Colonic mucosa (tissue), 4 donors: ENCODE data around the gene RASGEF1C. TPM values are rescaled to one million over a fixed set of nuclear protein-coding genes. Genes with fewer than 3 reads are reported as not detected.

Experiments used
- DNase-seq: peaks from one replicate; pipeline ENCODE4 v3.0.0-alpha.2; 2020
- H3K27ac ChIP-seq: fragments of 200-600 bp; one replicate; pipeline ENCODE4 v1.8.0; 2021
- H3K27me3 ChIP-seq: fragments of 200-600 bp; one replicate; pipeline ENCODE4 v1.8.0; 2021
- H3K36me3 ChIP-seq: fragments of 200-600 bp; one replicate; pipeline ENCODE4 v1.8.0; 2021
- H3K4me1 ChIP-seq: fragments of 200-600 bp; one replicate; pipeline ENCODE4 v1.8.0; 2021; ENCODE audit warnings: mild to moderate bottlenecking
- H3K4me3 ChIP-seq: fragments of 200-600 bp; one replicate; pipeline ENCODE4 v1.8.0; 2021
- H3K9ac ChIP-seq, 2 donors: one replicate each; pipeline ENCODE4 v1.7.0; 2013; ENCODE audit warnings: control low read depth in 2 of 2, low read depth in 2 of 2, low read length in 2 of 2
- H3K9me3 ChIP-seq: fragments of 200-600 bp; one replicate; pipeline ENCODE4 v1.8.0; 2021
- intact Hi-C: fragments of 100-400 bp; cut with DNase I; formaldehyde crosslinking; loops from one replicate; pipeline ENCODE4 v1.14.1; 2022
- total RNA-seq, 2 donors: library from RNA; stranded (reverse); fragmentation: NEBNext Ultra II Directional in 1 of 2; extraction: Animal tissue kit (Norgen Biotek cat#: 25700) in 1 of 2; gene quantifications; one replicate each; pipeline ENCODE4 v1.2.1, GENCODE V29; 2021
- TF ChIP-seq, protein P1 (sequence below): fragments of 200-600 bp; IDR thresholded peaks from one replicate; pipeline ENCODE4 v1.8.0; 2022; ENCODE audit warnings: antibody characterized with exemption, mild to moderate bottlenecking
- donor health status: healthy.
- donor health status: DM: no; HTN: no; CAD: no.
- donor health status: DM: no; HTN: no; CAD: no.

RASGEF1C gene
- total RNA-seq, 2 donors from 2014 or later, result 0.85 TPM; not detected in 1

GRCh38 chr5:180079702-180080466, 129.1 kb downstream of the RASGEF1C start:
- Histone ChIP-seq H3K27me3 (no peaks in the 10 kb centered on the region), H3K36me3 (no peaks in the 10 kb centered on the region), H3K27ac (no peak overlapping the region), H3K9me3 (no peaks in the 10 kb centered on the region), H3K9ac (no peak overlapping the region), H3K4me3 (no peak overlapping the region), H3K4me1 (no peaks in the 10 kb centered on the region)
- DNase-seq, result no peak
- intact Hi-C loops, result no loop called here
- TF ChIP-seq, protein P1, sequence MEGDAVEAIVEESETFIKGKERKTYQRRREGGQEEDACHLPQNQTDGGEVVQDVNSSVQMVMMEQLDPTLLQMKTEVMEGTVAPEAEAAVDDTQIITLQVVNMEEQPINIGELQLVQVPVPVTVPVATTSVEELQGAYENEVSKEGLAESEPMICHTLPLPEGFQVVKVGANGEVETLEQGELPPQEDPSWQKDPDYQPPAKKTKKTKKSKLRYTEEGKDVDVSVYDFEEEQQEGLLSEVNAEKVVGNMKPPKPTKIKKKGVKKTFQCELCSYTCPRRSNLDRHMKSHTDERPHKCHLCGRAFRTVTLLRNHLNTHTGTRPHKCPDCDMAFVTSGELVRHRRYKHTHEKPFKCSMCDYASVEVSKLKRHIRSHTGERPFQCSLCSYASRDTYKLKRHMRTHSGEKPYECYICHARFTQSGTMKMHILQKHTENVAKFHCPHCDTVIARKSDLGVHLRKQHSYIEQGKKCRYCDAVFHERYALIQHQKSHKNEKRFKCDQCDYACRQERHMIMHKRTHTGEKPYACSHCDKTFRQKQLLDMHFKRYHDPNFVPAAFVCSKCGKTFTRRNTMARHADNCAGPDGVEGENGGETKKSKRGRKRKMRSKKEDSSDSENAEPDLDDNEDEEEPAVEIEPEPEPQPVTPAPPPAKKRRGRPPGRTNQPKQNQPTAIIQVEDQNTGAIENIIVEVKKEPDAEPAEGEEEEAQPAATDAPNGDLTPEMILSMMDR, result no peak

GRCh38 chr5:180078348-180078747, 130.7 kb downstream of the RASGEF1C start:
- Histone ChIP-seq H3K9ac (no peak overlapping the region), H3K9me3 (no peaks in the 10 kb centered on the region), H3K4me1 (no peaks in the 10 kb centered on the region), H3K27ac (no peak overlapping the region), H3K36me3 (no peaks in the 10 kb centered on the region), H3K27me3 (no peaks in the 10 kb centered on the region), H3K4me3 (no peak overlapping the region)
- no peak for DNase-seq
- intact Hi-C loops, result no loop called here
- TF ChIP-seq, protein P1, result no peak

GRCh38 chr5:180077594-180078284, 131.3 kb downstream of the RASGEF1C start:
- TF ChIP-seq, protein P1, result no peak
- no peaks in the 10 kb centered on the region for H3K36me3 ChIP-seq
- H3K27ac ChIP-seq, result no peak overlapping the region
- intact Hi-C loops, result no loop called here
- no peak overlapping the region for H3K9ac ChIP-seq
- DNase-seq, result no peak
- H3K4me1 ChIP-seq, result no peaks in the 10 kb centered on the region
- H3K9me3 ChIP-seq, result no peaks in the 10 kb centered on the region
- H3K27me3 ChIP-seq, result no peaks in the 10 kb centered on the region
- H3K4me3 ChIP-seq, result no peak overlapping the region

DNA sequence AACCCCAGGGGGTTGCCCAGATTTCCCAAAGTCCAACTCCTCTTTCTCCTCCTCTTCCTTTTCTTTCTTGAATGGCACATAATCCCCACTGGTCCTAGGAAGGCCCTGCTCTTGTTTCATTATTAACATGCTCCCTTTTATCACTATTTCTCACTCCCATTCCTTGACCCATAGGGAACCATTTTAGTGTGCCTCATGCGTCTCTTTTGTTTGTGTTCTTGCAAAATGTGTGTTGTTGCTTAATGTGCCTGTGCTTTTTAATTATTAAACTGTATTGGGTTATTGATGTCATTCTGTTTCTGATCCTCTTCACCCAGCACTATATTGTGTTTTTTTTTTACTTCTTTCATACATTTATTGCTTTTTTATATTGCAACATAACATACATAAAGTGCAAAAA, 133.3 kb downstream of the RASGEF1C start:
- DNase-seq, result no peak
- intact Hi-C loops, result no loop called here
- Histone ChIP-seq H3K4me1 (no peaks in the 10 kb centered on the region), H3K27me3 (no peaks in the 10 kb centered on the region), H3K9ac (no peak overlapping the region), H3K9me3 (no peaks in the 10 kb centered on the region), H3K36me3 (no peaks in the 10 kb centered on the region), H3K27ac (no peak overlapping the region), H3K4me3 (no peak overlapping the region)
- TF ChIP-seq, protein P1, result no peak

DNA sequence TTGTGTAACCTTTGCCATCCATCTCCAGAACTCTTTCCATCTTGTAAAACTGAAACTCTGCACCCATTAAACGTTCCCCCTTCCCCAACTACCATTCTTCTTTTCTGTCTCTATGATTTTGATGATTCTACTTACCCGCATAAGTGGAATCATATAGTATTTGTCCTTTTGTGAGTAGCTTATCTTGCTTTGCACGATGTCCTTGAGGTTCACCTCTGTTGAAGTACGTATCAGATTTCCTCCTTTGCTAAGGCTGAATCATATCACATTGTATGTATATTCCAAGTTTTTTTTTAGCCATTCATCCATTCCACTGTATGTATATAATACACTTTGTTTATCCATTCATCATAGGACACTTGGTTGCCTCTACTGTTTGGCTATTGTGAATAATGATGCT, 134.5 kb downstream of the RASGEF1C start:
- TF ChIP-seq, protein P1, result no peak
- intact Hi-C loops, result no loop called here
- peaks cover 5% of the 10 kb centered on the region for H3K4me1 ChIP-seq

More for the DNA sequence above, 134.5 kb downstream of the RASGEF1C start:
- DNase-seq, result no peak
- no peaks in the 10 kb centered on the region for H3K36me3 ChIP-seq
- H3K27me3 ChIP-seq, result no peaks in the 10 kb centered on the region
- no peak overlapping the region for H3K9ac ChIP-seq
- no peaks in the 10 kb centered on the region for H3K9me3 ChIP-seq
- no peak overlapping the region for H3K27ac ChIP-seq
- H3K4me3 ChIP-seq, result no peak overlapping the region
